Measurements from ENCODE around the gene GHR. TPM values are rescaled to one million over a fixed set of nuclear protein-coding genes. Genes with fewer than 3 reads are reported as not detected.

Gene GHR
- total RNA-seq, 2 donors from 2014 or later, result 10.8 to 10.9 TPM

DNA sequence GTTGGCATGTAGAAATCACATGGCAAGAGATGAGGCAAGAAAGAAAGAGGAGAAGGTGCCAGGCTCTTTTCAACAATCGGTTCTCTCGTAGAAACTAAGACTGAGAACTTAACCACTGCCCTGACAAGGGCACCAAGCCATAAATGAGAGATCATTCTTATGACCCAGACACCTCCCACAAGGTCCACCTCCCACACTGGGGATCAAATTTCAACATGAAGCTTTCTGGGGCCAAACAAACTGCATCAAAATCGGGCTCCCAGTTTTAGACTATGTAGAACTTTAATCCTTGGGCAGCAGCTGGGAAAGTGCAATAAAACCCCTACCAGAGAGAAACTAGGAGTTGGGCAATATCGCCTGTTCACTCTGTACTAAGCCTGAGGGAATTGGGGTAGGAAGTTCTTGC is 183.2 kb downstream of the GHR start:
- no peak overlapping the region for H3K27ac ChIP-seq
- H3K27me3 ChIP-seq, result no peaks in the 10 kb centered on the region
- H3K36me3 ChIP-seq, result no peaks in the 10 kb centered on the region
- TF ChIP-seq, protein P1, sequence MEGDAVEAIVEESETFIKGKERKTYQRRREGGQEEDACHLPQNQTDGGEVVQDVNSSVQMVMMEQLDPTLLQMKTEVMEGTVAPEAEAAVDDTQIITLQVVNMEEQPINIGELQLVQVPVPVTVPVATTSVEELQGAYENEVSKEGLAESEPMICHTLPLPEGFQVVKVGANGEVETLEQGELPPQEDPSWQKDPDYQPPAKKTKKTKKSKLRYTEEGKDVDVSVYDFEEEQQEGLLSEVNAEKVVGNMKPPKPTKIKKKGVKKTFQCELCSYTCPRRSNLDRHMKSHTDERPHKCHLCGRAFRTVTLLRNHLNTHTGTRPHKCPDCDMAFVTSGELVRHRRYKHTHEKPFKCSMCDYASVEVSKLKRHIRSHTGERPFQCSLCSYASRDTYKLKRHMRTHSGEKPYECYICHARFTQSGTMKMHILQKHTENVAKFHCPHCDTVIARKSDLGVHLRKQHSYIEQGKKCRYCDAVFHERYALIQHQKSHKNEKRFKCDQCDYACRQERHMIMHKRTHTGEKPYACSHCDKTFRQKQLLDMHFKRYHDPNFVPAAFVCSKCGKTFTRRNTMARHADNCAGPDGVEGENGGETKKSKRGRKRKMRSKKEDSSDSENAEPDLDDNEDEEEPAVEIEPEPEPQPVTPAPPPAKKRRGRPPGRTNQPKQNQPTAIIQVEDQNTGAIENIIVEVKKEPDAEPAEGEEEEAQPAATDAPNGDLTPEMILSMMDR (IDR thresholded peaks at IDR 0.05), result no peak
- H3K4me1 ChIP-seq, result no peaks in the 10 kb centered on the region
- no peak overlapping the region for H3K4me3 ChIP-seq
- H3K9me3 ChIP-seq, result no peaks in the 10 kb centered on the region
- DNase-seq (ENCODE audit: low spot score), result no peak

DNA sequence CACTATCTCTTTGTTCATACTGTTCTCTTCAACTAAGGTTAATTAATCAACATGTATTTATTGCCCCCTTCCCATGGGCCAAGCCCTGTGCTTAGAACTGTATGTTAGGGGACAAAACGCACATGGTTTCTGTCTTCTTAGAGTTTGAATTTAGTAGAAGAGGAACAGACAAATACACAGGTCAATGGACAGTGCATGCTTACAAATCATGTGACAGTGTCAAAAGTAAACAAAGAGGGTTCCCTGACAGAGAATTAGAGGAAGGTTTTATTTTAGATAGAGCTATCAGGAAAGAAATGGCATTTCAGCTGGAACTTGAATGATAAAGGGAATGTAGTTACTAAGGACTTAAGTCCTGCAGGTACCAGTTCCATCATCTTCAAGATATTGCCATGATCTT is 188.2 kb downstream of the GHR start:
- Histone ChIP-seq H3K36me3 (no peaks in the 10 kb centered on the region), H3K4me3 (no peak overlapping the region), H3K27me3 (no peaks in the 10 kb centered on the region), H3K4me1 (no peaks in the 10 kb centered on the region), H3K9me3 (no peaks in the 10 kb centered on the region), H3K27ac (no peak overlapping the region)
- DNase-seq (ENCODE audit: low spot score), result no peak
- TF ChIP-seq, protein P1 (IDR thresholded peaks at IDR 0.05), result no peak

DNA sequence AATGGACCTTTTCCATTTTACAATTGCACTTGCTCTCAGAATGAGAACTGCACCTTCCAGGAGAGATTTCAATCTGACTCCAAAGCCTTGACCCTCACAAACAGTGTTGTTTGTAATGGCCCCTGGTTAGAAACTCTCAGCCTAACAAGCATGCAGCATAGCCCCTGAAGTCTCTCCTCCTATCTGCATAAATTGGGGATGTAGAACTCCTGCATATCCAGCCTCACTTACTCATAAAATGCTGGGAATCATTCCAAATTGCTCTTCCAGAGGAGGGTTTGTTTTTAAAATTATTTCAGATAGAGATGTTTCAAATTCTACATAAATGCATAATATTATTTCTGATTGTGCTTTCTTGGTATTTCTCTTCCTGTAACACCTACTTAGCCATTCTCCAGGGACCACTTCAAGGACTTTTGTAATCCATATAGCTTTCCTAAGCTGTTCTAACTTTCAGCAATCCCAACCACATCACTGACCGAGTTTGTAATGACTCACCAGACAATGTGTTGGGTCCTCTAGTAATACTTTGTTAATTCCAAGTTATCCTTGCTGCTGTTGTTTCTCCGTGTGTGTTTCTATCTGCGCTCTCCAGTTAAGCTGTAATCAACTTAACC is 189.6 kb downstream of the GHR start:
- no peaks in the 10 kb centered on the region for H3K4me1 ChIP-seq
- no peak for DNase-seq (ENCODE audit: low spot score)
- no peak overlapping the region for H3K4me3 ChIP-seq
- no peak overlapping the region for H3K27ac ChIP-seq
- no peaks in the 10 kb centered on the region for H3K27me3 ChIP-seq
- TF ChIP-seq, protein P1 (IDR thresholded peaks at IDR 0.05), result no peak
- H3K9me3 ChIP-seq, result no peaks in the 10 kb centered on the region
- H3K36me3 ChIP-seq, result no peaks in the 10 kb centered on the region

DNA sequence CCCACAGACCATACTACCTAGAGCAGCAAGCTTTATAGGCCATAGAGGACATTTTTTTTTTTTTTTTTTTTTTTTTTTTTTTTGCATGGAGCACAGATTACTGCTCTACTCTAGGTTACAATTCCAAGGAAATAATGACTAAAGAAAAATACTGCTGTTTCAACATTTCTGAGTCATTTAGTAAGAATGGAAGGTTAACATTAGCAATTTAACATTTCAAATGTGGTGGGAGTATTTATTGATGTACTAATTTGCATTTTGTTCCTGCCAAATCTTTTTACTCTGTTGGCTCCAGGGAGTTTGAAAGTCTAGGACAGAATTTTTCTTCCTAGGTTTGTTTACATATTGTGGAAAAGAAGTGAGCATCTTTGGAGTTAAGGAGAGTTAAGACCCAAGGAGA is 191.3 kb downstream of the GHR start:
- Histone ChIP-seq H3K36me3 (no peaks in the 10 kb centered on the region), H3K4me1 (no peaks in the 10 kb centered on the region), H3K9me3 (no peaks in the 10 kb centered on the region), H3K27ac (no peak overlapping the region), H3K4me3 (no peak overlapping the region), H3K27me3 (no peaks in the 10 kb centered on the region)
- TF ChIP-seq, protein P1 (IDR thresholded peaks at IDR 0.05), result no peak
- DNase-seq (ENCODE audit: low spot score), result no peak

DNA sequence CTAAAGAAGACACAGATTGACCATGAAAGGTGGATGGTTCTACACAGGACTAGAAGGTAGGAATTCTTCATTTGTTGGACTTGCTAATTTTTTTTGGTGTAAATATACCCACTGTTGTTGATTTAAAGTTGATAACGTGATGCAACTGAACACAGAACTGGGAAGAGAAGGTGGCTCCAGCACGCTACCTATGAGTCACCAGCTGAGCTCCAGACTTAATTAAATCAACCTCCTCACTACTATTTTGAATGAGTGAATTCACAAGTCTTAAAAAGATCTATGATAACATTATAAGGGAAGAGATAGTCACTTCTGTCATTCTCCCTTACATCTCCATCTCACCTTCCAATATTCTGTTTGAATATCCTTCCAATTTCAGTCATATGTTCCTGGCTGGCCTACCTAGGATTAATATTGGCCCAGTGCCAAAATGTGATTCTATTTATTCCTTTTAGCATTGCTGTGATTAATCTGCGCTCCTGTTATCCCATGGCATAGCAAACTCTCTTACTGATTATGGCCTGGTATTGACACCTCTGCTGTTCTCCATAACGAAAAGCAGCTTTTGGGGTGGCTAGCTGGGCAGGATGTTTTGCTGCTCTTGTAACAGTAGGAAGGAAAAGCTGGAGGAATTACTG is 197.5 kb downstream of the GHR start:
- Histone ChIP-seq H3K27ac (peak overlapping the region in 1 of 2 donors; percentile 8), H3K4me1 (peaks cover 0 to 22% of the 10 kb centered on the region in 2 donors), H3K4me3 (no peak overlapping the region), H3K9me3 (no peaks in the 10 kb centered on the region), H3K36me3 (no peaks in the 10 kb centered on the region), H3K27me3 (no peaks in the 10 kb centered on the region)
- TF ChIP-seq, protein P1 (IDR thresholded peaks at IDR 0.05), result no peak
- DNase-seq (ENCODE audit: low spot score), result no peak
